Activated naive CD4-positive, alpha-beta T cell treated with anti-CD3 and anti-CD28 coated beads for 36 hours (primary cell): ENCODE measurements around the gene DGCR2. TPM values are rescaled to one million over a fixed set of nuclear protein-coding genes. Genes with fewer than 3 reads are reported as not detected.
A peak's percentile ranks its signal among the peaks of the same experiment; 100 is the strongest.

Experiments
- CTCF ChIA-PET: fragments of 350-600 bp; sonication (Branson Sonifier 250); formaldehyde crosslinking; loops from one replicate; lab custom pipeline; 2021; ENCODE audit warnings: antibody characterized with exemption; lab: Charles Lee
- DNase-seq: peaks from one replicate; pipeline ENCODE4 v3.0.0-alpha.2; 2020
- H3K27ac Mint-ChIP-seq: one replicate; pipeline ENCODE4 v1.8.0; 2021; ENCODE audit warnings: mild to moderate bottlenecking, mixed read lengths
- H3K27me3 Mint-ChIP-seq: one replicate; pipeline ENCODE4 v1.8.0; 2021; ENCODE audit warnings: low read depth, mixed read lengths
- H3K36me3 Mint-ChIP-seq: one replicate; pipeline ENCODE4 v1.8.0; 2021; ENCODE audit warnings: low read depth, mixed read lengths
- H3K4me1 Mint-ChIP-seq: one replicate; pipeline ENCODE4 v1.8.0; 2021; ENCODE audit warnings: low read depth, mixed read lengths
- H3K4me3 Mint-ChIP-seq: one replicate; pipeline ENCODE4 v1.8.0; 2021; ENCODE audit warnings: mild to moderate bottlenecking, moderate library complexity, mixed read lengths
- H3K9me3 Mint-ChIP-seq: one replicate; pipeline ENCODE4 v1.8.0; 2021; ENCODE audit warnings: mixed read lengths
- intact Hi-C: fragments of 100-400 bp; cut with micrococcal nuclease; formaldehyde crosslinking; loops from one replicate; pipeline ENCODE4 v1.15.1; 2023
- total RNA-seq, 2 experiments: library from RNA; stranded (reverse); gene quantifications; one replicate each; pipeline ENCODE4 v1.2.3, GENCODE V29; 2021

Gene DGCR2
- total RNA-seq, 2 experiments from 2014 or later: 15.4 to 16.4 TPM

DNA sequence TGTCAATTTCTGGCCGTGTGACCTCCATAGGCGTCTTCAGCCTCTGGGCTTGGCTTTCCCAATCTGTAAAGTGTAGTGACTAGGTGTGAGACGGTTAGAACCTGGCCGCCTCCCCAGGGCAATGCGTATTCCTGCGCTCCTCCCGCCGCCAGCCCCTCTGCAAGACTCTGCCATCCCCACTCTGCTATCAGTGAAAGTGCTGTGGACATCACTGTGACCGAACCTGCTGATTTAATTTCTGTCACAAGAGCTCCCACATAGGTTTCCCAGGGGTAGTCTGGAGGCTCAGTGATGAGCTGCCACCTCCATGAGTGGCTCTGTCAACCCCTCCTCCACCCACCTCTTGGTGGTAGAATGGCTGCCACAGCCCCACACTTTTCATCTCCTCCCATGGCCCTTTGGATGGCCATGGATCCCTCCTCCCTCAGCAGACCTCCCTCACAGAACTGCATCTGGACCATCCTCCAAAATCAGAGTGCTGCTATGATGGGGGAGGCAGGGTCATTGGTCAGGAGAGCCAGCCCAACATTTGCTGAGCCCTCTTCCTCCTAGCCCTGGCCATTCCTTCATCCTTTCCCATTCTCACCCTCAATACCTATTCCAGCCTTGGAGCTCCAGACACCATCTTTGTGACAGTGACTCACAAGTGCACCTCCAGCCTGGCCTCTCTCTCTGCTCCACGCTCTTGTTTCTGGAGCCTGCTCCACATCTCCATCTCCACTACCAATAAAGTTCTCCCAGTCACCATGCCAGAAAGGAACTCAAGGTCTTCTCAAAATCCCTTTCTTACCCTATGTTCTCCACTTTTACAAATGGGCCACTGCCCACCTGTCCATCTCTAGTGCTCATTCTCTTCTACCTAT is 29.3 kb upstream of the DGCR2 start:
- peaks cover 6% of the 10 kb centered on the region for H3K36me3 Mint-ChIP-seq
- H3K4me3 Mint-ChIP-seq: peak overlapping the region; percentile 63
- H3K27me3 Mint-ChIP-seq: peaks cover 53% of the 10 kb centered on the region
- H3K27ac Mint-ChIP-seq: no peak overlapping the region
- CTCF ChIA-PET: no interaction called here
- intact Hi-C loops: no loop called here
- peaks cover 9% of the 10 kb centered on the region for H3K4me1 Mint-ChIP-seq
- no peaks in the 10 kb centered on the region for H3K9me3 Mint-ChIP-seq
- no peak for DNase-seq

DNA sequence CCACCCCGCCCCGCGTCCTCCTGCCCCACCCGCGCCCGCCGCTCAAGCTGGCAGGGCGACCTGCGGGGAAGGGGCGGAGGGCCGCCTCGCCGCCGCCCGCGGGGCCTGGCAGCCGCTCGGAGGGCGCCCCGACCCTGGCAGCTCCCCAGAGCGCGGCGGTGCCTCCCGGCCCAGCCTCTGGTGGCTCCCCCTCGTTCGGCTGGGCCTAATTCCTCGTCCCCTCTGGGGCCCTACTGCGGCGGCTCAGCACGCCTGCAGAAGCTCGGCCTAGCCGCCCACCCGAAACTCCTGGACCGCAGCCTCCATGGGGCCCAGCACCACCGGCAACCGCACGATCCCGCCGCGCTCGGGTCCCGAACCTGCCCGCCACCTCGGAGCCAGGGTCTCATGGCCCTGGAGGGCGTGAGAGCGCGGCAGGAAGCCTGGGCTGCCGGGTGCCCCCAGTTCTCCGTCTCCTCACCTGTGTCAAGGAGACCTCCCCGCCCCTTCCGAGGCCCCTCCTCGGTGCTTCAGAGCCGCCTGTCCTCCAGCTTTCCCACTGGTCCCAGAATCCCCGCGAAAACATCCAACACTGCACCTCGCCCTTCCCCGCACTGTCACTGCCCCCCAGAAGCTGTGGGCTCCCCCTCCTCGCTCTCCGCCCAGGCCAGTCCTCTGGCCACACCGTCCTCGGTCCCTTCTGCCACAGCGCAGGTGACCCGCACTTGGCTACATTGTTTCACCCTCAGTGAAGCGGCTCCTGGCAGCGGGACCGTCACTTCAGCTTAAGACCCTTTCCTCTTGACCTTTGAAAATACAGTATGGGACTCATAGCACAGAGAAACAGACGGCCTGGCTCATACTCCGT is 28.5 kb upstream of the DGCR2 start:
- intact Hi-C loops: no loop called here
- peaks cover 9% of the 10 kb centered on the region for H3K4me1 Mint-ChIP-seq
- DNase-seq: no peak
- peaks cover 6% of the 10 kb centered on the region for H3K36me3 Mint-ChIP-seq
- no peak overlapping the region for H3K27ac Mint-ChIP-seq
- CTCF ChIA-PET: no interaction called here
- H3K9me3 Mint-ChIP-seq: no peaks in the 10 kb centered on the region
- H3K27me3 Mint-ChIP-seq: peaks cover 48% of the 10 kb centered on the region
- peak overlapping the region; percentile 63 for H3K4me3 Mint-ChIP-seq

DNA sequence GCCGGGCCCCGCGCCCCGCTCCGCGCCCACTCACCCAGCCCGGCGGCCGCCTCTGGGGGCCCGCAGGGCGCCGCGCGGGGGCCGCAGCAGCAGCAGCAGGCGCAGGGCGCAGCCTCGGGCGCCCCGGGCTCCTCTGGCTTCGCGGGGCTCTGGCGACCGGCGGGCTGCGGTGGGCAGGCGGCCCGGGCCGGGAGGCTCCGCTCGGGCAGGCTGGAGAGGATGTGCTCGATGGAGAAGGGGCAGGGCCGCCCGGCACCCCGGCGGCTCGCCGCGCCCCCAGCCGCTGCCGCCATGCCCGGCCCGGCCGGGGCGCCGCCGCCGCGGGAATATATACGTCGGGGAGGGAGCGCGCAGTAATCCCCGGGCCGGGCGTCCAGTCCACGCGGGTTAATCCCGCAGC is 27.8 kb upstream of the DGCR2 start, which contains the start of gene GSC2:
Gene GSC2, minus strand, starts transcription at position 302 of the 400 bp plus-strand sequence. Its CDS starts 9 bp downstream, at position 293.
- DNase-seq: no peak
- intact Hi-C loops: no loop called here
- peaks cover 9% of the 10 kb centered on the region for H3K4me1 Mint-ChIP-seq
- CTCF ChIA-PET: no interaction called here
- no peaks in the 10 kb centered on the region for H3K9me3 Mint-ChIP-seq
- no peak within 1 kb of the TSS for H3K27ac Mint-ChIP-seq
- peaks cover 48% of the 10 kb centered on the region for H3K27me3 Mint-ChIP-seq
- H3K36me3 Mint-ChIP-seq: peaks cover 6% of the 10 kb centered on the region
- H3K4me3 Mint-ChIP-seq: peak within 1 kb of the TSS; percentile 63

DNA sequence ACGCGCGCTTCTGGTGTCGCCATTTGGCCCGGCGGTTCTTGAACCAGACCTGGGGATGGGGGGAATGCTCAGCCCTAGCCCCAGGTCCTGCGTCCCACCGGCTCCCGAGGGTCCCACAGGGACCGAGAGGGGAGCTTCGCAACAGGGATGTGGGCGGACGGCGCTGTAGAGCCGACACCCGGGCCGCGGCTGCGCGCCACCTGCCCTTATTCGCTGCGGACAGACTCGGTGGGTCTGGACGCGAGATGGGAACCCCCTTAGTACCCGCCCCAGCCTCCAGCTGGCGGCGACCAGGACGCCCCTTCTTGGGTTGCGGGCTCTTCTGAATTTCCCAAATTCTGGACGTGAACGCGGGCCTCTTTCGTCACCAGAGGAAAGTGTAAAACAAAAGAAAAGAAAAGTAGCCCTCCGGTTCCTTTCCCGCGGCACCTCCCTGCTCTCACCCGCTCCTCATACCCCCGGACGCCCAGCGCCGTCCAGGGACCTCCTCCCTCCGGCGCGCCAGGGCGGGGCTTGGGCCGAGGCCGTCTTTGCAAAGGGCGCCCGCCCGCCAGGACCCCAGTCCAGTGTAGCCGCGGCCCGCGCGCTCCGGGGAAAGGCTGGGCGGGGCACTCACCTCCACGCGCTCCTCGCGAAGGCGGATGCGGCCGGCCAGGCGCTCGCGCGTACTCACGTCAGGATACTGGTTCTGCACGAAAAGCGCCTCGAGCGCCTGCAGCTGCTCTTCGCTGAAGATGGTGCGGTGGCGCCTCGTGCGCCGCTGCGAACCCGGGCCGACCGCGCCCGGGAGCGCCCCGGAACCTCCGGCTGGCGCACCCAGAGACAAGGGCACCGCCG is 27.1 kb upstream of the DGCR2 start:
- H3K4me3 Mint-ChIP-seq: peak overlapping the region; percentile 52
- H3K9me3 Mint-ChIP-seq: no peaks in the 10 kb centered on the region
- peaks cover 11% of the 10 kb centered on the region for H3K4me1 Mint-ChIP-seq
- peaks cover 7% of the 10 kb centered on the region for H3K36me3 Mint-ChIP-seq
- no peak overlapping the region for H3K27ac Mint-ChIP-seq
- H3K27me3 Mint-ChIP-seq: peaks cover 43% of the 10 kb centered on the region
- CTCF ChIA-PET: no interaction called here
- intact Hi-C loops: no loop called here
- peak; percentile 42 for DNase-seq

DNA sequence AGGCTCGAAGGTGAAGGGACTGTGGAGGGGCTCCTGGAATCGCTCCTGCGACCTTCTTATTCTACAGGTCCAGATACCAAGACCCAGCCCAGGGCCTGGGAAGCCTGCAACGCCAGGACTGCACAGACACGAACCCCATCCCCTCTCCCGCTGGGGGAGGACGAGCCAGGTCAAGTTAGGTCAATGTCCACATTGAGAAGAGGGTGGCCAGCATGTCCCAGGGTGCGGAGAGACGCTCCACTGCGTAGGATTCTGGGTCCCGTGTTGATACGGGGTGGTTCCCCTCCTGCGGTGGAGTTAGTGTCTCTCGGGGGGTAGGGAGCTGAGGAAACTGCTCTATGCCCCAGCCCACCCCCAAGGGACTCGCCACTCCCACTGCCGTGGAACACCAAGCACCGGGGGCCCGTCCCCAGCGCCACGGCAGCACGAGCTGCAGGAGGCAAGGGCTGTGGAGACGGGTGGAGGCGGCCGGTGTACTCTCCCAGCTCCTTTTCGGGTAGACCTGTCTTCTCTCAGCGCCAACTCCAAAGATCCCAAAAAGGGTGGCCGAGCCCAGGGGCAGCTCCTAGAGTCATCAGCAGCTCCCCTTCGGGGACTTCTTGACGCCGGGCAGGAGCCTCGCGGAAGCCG is 26.3 kb upstream of the DGCR2 start:
- Mint-ChIP-seq H3K4me1 (peaks cover 17% of the 10 kb centered on the region), H3K27ac (no peak overlapping the region), H3K27me3 (peaks cover 38% of the 10 kb centered on the region), H3K4me3 (no peak overlapping the region), H3K9me3 (no peaks in the 10 kb centered on the region), H3K36me3 (peaks cover 7% of the 10 kb centered on the region)
- CTCF ChIA-PET: no interaction called here
- DNase-seq: no peak
- intact Hi-C loops: no loop called here

DNA sequence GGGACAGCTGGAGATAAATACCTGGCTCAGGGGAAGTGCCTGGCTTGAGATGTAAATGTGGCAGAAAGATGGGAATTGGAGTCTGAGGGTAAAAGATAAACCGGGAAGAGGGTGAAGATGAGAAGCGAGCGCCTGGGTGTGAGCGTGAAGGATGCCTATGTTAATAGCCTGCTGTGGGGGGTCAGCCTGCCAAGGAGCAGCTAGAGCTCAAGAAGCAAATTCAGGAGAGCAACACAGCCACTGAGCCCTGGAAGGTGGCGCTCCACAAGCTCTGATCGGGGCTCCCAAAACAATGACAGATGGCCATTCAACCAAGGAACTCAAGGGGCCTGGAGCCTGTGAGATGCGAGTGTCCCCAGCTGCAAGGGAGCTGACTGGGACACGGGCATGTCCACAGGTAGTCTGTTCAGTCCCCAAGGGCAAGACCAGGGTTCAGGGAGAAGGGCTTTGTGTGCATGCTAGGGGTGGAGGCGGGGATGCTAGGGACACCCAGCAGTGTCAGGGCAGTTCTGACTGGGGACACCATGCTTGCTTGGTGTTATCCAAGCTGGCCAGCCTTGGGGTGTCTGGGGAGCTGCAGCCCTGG is 25.1 kb upstream of the DGCR2 start:
- intact Hi-C loops: no loop called here

DNA sequence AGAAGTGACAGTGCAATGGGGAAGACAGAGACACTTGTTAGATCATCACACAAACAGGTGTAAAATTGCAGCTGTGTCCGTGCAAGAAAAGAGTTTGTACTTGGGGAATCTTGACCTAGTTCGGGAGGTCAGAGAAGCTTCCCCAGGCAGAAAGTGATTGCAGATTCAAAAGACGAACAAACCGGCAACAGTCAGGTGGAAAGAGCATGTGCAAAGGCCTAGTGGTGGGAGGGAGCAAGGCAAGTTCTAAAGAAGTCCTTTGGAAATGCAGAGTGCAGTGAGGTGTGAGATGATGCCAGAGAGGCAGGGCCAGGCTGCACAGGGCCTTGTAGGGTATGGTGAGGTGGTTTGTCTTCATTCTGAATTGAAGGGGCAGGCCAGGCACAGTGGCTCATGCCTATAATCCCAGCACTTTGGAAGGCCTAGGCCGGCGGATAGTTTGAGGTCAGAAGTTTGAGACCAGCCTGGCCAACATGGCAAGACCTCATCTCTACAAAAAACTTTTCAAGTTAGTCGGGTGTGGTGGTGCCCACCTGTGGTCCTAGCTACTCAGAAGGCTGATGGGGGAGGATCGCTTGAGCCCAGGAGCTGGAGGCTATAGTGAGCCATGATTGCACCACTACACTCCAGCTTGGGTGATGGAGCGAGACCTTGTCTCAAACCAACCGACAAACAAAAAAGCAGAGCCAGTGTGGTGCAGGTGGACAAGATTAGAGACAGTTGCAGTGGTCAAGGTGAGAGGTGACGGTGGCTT is 24.2 kb upstream of the DGCR2 start:
- peaks cover 9% of the 10 kb centered on the region for H3K36me3 Mint-ChIP-seq
- peaks cover 24% of the 10 kb centered on the region for H3K27me3 Mint-ChIP-seq
- DNase-seq: no peak
- H3K9me3 Mint-ChIP-seq: no peaks in the 10 kb centered on the region
- H3K27ac Mint-ChIP-seq: no peak overlapping the region
- no peak overlapping the region for H3K4me3 Mint-ChIP-seq
- intact Hi-C loops: no loop called here
- H3K4me1 Mint-ChIP-seq: peaks cover 25% of the 10 kb centered on the region
- CTCF ChIA-PET: interaction anchor here (0.6 to 0.7 kb wide), 2 partner anchors 184 to 241 kb away, joined by 3 to 4 read pairs; no protein-coding TSS in a partner anchor

More for the DNA sequence above, 25.1 kb upstream of the DGCR2 start:
- no peak overlapping the region for H3K27ac Mint-ChIP-seq
- H3K9me3 Mint-ChIP-seq: no peaks in the 10 kb centered on the region
- CTCF ChIA-PET: interaction anchor here (0.5 to 0.6 kb wide), 2 partner anchors 71 to 361 kb away, joined by 3 to 5 read pairs; no protein-coding TSS in a partner anchor
- peaks cover 25% of the 10 kb centered on the region for H3K4me1 Mint-ChIP-seq
- peaks cover 7% of the 10 kb centered on the region for H3K36me3 Mint-ChIP-seq
- peaks cover 31% of the 10 kb centered on the region for H3K27me3 Mint-ChIP-seq
- DNase-seq: no peak
- no peak overlapping the region for H3K4me3 Mint-ChIP-seq

DNA sequence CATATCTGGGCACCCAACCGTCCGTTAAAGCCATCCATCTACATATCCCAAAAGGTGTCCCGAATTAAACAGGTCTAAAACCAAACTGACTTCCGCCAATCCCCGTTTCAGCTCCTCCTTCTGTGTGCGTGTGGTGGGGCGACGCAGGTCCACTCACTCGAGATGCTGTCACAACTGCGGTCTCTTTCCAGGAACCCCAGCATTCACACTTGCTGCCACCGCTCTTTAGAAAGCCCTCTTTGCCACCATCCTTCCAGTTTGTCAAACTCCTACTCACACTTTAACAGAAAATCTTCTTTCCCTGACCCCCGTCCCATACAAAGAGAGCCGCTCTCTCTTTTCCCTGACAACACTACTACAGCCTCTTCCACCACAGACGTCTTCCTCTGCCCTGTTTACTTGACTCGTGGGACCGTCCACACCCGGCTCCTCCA is 21.8 kb upstream of the DGCR2 start:
- Mint-ChIP-seq H3K4me1 (peaks cover 19% of the 10 kb centered on the region), H3K36me3 (peaks cover 10% of the 10 kb centered on the region), H3K9me3 (no peaks in the 10 kb centered on the region), H3K27ac (peak overlapping the region; percentile 91), H3K4me3 (peak overlapping the region; percentile 99), H3K27me3 (peaks cover 13% of the 10 kb centered on the region)
- CTCF ChIA-PET: interaction anchor here (0.7 to 1.9 kb wide), 5 partner anchors 10 to 576 kb away, joined by 3 to 11 read pairs (median 3); no protein-coding TSS in a partner anchor
- DNase-seq: peak; percentile 50
- intact Hi-C loops: loop anchor here (1.0 to 2.0 kb wide), 6 partner anchors 22 to 574 kb away; partner anchors contain the start of genes CDC45, DGCR2, SLC25A1 and UFD1

DNA sequence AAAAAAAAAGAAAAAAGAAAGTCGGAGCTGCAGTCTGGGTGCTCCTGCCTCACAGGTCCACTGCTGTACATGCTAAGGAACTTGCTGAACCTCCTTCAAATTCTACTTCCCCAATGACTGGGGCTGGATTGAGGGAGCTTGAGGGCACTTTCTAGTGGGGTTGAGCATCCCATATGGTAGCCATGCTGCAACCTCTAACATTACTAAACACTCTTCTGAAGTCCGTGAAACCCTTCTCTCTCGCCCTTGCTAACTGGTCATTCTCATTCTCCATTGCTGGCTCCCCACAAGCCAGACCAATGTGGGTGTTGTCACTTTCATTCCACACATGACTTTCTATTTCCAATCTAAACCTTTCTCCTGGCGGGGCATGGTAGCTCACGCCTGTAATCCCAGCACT is 21.0 kb upstream of the DGCR2 start:
- H3K4me3 Mint-ChIP-seq: peak overlapping the region; percentile 99
- DNase-seq: no peak
- intact Hi-C loops: no loop called here
- no peak overlapping the region for H3K27ac Mint-ChIP-seq
- H3K9me3 Mint-ChIP-seq: no peaks in the 10 kb centered on the region
- H3K27me3 Mint-ChIP-seq: peaks cover 9% of the 10 kb centered on the region
- H3K36me3 Mint-ChIP-seq: peaks cover 12% of the 10 kb centered on the region
- CTCF ChIA-PET: no interaction called here
- H3K4me1 Mint-ChIP-seq: peaks cover 19% of the 10 kb centered on the region

DNA sequence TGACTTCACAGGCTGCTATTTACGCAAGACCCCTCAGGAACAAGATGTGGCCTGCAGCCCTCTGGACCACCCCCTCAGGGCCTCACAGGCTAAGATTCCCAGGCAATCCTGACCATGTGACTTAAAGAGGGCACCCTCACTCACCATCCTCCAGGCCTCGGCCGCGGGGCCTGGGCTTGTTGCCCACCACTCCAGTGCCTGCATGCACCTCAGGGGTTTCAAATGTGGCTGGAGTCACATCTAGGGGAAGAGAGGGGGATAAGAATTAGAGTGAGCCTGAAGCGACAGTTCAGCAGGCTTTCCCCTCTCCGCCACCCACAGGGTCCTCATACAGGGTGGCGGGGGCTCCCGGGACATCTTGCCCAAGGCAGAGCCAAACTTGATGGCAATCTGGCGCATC is 20.2 kb upstream of the DGCR2 start:
- Mint-ChIP-seq H3K4me3 (no peak overlapping the region), H3K4me1 (peaks cover 19% of the 10 kb centered on the region), H3K9me3 (no peaks in the 10 kb centered on the region), H3K36me3 (peaks cover 12% of the 10 kb centered on the region), H3K27me3 (peaks cover 2% of the 10 kb centered on the region), H3K27ac (no peak overlapping the region)
- intact Hi-C loops: no loop called here
- no peak for DNase-seq
- CTCF ChIA-PET: no interaction called here
